ENCODE results near the gene PRRC2B. TPM values are rescaled to one million over a fixed set of nuclear protein-coding genes. Genes with fewer than 3 reads are reported as not detected.
"Not testable (repeated sequence)": the region's sequence is repeated elsewhere in the genome, so short reads cannot be mapped to it uniquely, and the experiment has no call there.

PRRC2B gene
- total RNA-seq, 2 experiments from 2014 or later, result 157 to 171 TPM

DNA sequence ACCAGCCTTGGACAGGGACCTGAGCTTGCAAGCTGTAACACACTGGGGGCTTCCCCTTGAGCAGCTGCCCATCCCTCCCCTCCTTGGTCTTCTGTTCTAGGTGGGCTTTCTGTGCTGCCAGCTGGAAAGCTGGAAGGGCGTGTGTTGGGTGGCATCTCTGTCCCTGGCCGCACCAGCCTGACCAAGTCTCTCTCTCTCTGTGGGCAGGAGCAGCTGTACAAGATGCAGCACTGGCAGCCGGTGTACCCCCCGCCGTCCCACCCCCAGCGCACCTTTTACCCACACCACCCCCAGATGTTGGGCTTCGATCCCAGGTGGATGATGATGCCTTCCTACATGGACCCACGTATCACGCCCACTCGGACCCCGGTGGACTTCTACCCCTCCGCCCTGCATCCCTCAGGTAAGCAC is 76.7 kb downstream of the PRRC2B start:
- intact Hi-C loops (cut with micrococcal nuclease), result no loop called here

DNA sequence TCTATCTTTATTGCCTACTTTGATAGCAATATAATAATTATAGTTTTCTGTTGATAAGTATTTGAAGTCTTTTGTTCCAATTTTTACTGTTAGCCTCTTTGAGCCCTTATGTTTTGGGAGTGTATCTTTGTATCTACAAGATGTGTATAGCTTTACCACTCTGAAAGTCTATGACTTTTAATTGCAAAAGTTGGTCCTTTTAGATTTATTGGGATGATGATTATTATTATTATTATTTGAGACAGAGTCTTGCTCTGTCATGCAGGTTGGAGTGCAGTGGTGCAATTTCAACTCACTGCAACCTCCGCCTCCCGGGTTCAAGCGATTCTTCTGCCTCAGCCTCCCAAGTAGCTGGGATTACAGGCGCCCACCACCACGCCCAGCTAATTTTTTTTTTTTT is 78.2 kb downstream of the PRRC2B start:
- H3K36me3 Mint-ChIP-seq (ENCODE audit: low read depth), result peaks cover 41% of the 10 kb centered on the region
- CTCF ChIA-PET; DNase-seq; intact Hi-C loops (cut with micrococcal nuclease); H3K4me1 Mint-ChIP-seq (ENCODE audit: low read depth); H3K27me3 Mint-ChIP-seq (ENCODE audit: low read depth); H3K4me3 Mint-ChIP-seq; H3K27ac Mint-ChIP-seq; H3K9me3 Mint-ChIP-seq: not testable (repeated sequence)

More for the DNA sequence above, 76.7 kb downstream of the PRRC2B start:
- Mint-ChIP-seq H3K36me3 (ENCODE audit: low read depth) (peaks cover 45% of the 10 kb centered on the region), H3K27me3 (ENCODE audit: low read depth) (no peaks in the 10 kb centered on the region), H3K9me3 (no peaks in the 10 kb centered on the region), H3K27ac (no peak overlapping the region), H3K4me1 (ENCODE audit: low read depth) (no peaks in the 10 kb centered on the region), H3K4me3 (no peak overlapping the region)
- no peak for DNase-seq
- CTCF ChIA-PET, result no interaction called here

DNA sequence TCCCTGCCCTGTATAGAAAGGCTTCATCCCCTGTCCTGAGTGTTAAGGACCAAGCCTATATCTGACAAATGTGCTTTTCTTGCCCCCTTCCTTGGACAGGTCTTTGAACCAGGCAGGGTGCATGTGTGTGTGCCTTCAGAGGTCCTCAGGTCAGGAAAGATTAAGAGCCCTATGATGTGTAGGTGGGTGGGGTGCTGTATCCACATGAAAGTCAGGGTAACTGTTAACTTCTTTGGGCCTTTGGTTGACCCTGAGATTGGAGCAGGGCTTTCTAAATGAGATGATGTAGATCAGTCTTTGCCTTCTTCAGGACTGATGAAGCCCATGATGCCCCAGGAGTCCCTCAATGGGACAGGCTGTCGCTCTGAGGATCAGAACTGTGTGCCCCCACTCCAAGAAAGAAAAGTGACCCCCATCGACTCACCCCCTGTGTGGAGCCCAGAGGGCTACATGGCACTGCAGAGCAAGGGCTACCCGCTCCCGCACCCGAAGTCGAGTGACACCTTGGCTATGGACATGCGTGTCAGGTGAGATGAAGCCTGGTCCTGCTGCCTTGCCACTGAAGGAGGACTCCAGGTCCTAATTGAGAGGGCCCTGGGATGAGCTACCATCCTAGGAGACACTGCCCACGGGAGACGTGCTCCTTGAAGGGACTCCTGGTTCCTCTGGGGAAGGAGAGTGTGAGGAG is 79.5 kb downstream of the PRRC2B start:
- H3K4me3 Mint-ChIP-seq, result no peak overlapping the region
- intact Hi-C loops (cut with micrococcal nuclease), result no loop called here
- H3K4me1 Mint-ChIP-seq (ENCODE audit: low read depth), result no peaks in the 10 kb centered on the region
- peaks cover 34% of the 10 kb centered on the region for H3K36me3 Mint-ChIP-seq (ENCODE audit: low read depth)
- H3K27ac Mint-ChIP-seq, result no peak overlapping the region
- no peak for DNase-seq
- CTCF ChIA-PET, result interaction anchor here (1.3 kb wide), 1 partner anchor 123 kb away, joined by 5 read pairs; no protein-coding TSS in a partner anchor
- H3K27me3 Mint-ChIP-seq (ENCODE audit: low read depth), result no peaks in the 10 kb centered on the region
- no peaks in the 10 kb centered on the region for H3K9me3 Mint-ChIP-seq

GRCh38 chr9:131473891-131474290 is 80.0 kb downstream of the PRRC2B start:
- H3K9me3 Mint-ChIP-seq, result no peaks in the 10 kb centered on the region
- peaks cover 37% of the 10 kb centered on the region for H3K36me3 Mint-ChIP-seq (ENCODE audit: low read depth)
- intact Hi-C loops (cut with micrococcal nuclease), result no loop called here
- no peak overlapping the region for H3K27ac Mint-ChIP-seq
- H3K4me1 Mint-ChIP-seq (ENCODE audit: low read depth), result no peaks in the 10 kb centered on the region
- CTCF ChIA-PET, result interaction anchor here (1.3 kb wide), 1 partner anchor 124 kb away, joined by 5 read pairs; no protein-coding TSS in a partner anchor
- H3K27me3 Mint-ChIP-seq (ENCODE audit: low read depth), result no peaks in the 10 kb centered on the region
- H3K4me3 Mint-ChIP-seq, result no peak overlapping the region
- DNase-seq, result no peak

DNA sequence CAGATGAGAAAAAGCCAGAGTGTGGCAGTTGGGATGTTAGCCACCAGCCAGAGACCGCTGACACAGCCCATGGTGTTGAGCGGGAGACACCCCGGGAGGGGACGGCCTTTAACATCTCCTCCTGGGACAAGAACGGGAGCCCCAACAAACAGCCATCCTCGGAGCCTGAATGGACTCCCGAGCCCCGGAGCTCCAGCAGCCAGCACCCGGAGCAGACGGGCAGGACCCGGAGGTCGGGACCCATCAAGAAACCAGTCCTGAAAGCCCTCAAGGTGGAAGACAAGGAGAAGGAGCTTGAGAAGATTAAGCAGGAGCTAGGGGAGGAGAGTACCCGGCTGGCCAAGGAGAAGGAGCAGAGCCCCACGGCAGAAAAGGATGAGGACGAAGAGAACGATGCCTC is 80.8 kb downstream of the PRRC2B start:
- peaks cover 2% of the 10 kb centered on the region for H3K4me1 Mint-ChIP-seq (ENCODE audit: low read depth)
- H3K4me3 Mint-ChIP-seq, result no peak overlapping the region
- H3K36me3 Mint-ChIP-seq (ENCODE audit: low read depth), result peaks cover 39% of the 10 kb centered on the region
- no peaks in the 10 kb centered on the region for H3K27me3 Mint-ChIP-seq (ENCODE audit: low read depth)
- no peaks in the 10 kb centered on the region for H3K9me3 Mint-ChIP-seq
- intact Hi-C loops (cut with micrococcal nuclease), result no loop called here
- DNase-seq, result no peak
- CTCF ChIA-PET, result interaction anchor here (1.3 kb wide), 1 partner anchor 125 kb away, joined by 5 read pairs; no protein-coding TSS in a partner anchor
- no peak overlapping the region for H3K27ac Mint-ChIP-seq

- no peak for DNase-seq
- intact Hi-C loops (cut with micrococcal nuclease), result no loop called here
- H3K27ac Mint-ChIP-seq, result no peak overlapping the region
- CTCF ChIA-PET, result no interaction called here
- no peaks in the 10 kb centered on the region for H3K9me3 Mint-ChIP-seq
- H3K4me3 Mint-ChIP-seq, result no peak overlapping the region
- H3K27me3 Mint-ChIP-seq (ENCODE audit: low read depth), result no peaks in the 10 kb centered on the region
- peaks cover 7% of the 10 kb centered on the region for H3K4me1 Mint-ChIP-seq (ENCODE audit: low read depth)
- peaks cover 35% of the 10 kb centered on the region for H3K36me3 Mint-ChIP-seq (ENCODE audit: low read depth)
Observed at GRCh38 chr9:131475111-131475955, 81.4 kb downstream of the PRRC2B start.

GRCh38 chr9:131475956-131476776 is 82.3 kb downstream of the PRRC2B start:
- H3K9me3 Mint-ChIP-seq, result no peaks in the 10 kb centered on the region
- intact Hi-C loops (cut with micrococcal nuclease), result no loop called here
- no peak overlapping the region for H3K4me3 Mint-ChIP-seq
- H3K4me1 Mint-ChIP-seq (ENCODE audit: low read depth), result peaks cover 7% of the 10 kb centered on the region
- no peak for DNase-seq
- H3K27ac Mint-ChIP-seq, result no peak overlapping the region
- CTCF ChIA-PET, result interaction anchor here (0.7 kb wide), 1 partner anchor 126 kb away, joined by 3 read pairs; no protein-coding TSS in a partner anchor
- no peaks in the 10 kb centered on the region for H3K27me3 Mint-ChIP-seq (ENCODE audit: low read depth)
- H3K36me3 Mint-ChIP-seq (ENCODE audit: low read depth), result peaks cover 29% of the 10 kb centered on the region

DNA sequence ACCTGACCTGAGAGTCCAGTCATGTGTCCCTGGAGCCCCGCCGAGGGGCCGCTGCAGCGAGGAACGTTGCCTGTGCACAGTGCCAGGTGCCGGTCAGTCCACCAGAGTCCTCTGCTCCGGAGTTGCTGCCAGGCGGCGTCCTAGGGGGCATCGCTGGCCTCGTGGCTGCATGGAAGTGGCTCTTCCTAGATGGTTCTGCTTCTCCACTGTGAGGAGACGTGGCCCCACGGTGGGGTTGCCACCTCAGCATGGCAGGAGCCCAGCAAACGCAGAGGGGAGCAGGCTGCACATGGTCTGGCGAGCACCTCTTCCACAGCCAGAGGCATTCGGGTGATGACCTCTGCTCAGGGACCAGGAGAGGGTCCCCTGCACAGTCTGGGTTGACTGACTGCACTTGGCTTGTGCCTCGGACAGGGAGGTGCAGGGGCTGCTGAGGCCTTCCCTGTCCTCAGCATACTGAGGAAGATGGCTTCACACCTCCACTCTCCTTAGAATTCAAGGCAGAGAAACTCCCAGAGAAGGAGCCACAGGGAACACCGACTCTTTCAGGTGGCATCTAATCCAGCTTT is 83.0 kb downstream of the PRRC2B start:
- Mint-ChIP-seq H3K27ac (no peak overlapping the region), H3K4me3 (no peak overlapping the region), H3K9me3 (no peaks in the 10 kb centered on the region), H3K4me1 (ENCODE audit: low read depth) (peaks cover 7% of the 10 kb centered on the region), H3K36me3 (ENCODE audit: low read depth) (peaks cover 30% of the 10 kb centered on the region), H3K27me3 (ENCODE audit: low read depth) (no peaks in the 10 kb centered on the region)
- DNase-seq, result no peak
- CTCF ChIA-PET, result interaction anchor here (0.7 to 1.2 kb wide), 2 partner anchors 10 to 127 kb away, joined by 3 to 5 read pairs; no protein-coding TSS in a partner anchor
- intact Hi-C loops (cut with micrococcal nuclease), result no loop called here

- Mint-ChIP-seq H3K9me3 (no peaks in the 10 kb centered on the region), H3K4me3 (no peak overlapping the region), H3K4me1 (ENCODE audit: low read depth) (peaks cover 7% of the 10 kb centered on the region), H3K27ac (peak overlapping the region; percentile 15), H3K36me3 (ENCODE audit: low read depth) (peaks cover 35% of the 10 kb centered on the region), H3K27me3 (ENCODE audit: low read depth) (no peaks in the 10 kb centered on the region)
- intact Hi-C loops (cut with micrococcal nuclease), result no loop called here
- no peak for DNase-seq
- CTCF ChIA-PET, result interaction anchor here (0.6 to 1.2 kb wide), 5 partner anchors 10 to 73 kb away, joined by 3 to 6 read pairs (median 3); no protein-coding TSS in a partner anchor
Observed at GRCh38 chr9:131477367-131477766, 83.5 kb downstream of the PRRC2B start.

DNA sequence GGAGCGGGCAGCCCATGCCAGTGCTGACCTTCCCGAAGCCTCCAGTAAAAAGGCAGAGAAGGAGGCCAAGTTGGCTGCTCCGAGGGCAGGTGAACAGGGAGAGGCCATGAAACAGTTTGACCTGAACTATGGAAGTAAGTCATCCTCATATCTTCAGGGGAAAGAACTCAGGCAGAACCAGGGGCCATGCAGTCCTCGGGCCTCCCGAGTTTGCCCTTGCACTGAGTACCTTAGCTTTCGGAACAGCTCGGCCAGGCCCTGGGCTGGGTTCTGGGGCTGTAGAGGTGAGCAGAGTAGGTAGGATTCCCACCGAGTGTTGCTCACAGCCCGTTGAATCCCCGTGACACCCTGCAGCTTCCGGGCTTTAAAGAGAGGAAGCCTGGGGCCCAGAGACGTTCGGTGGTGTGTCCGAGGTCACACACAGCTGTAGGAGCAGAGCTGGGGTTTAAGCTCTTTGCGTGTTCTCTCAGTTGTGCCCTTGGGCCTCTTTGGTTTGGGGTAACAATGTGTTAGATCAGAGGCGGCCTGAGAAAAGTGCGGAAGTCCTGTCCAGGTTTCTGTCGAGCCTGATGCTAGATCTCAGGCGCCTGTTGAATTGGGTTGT is 84.0 kb downstream of the PRRC2B start:
- Mint-ChIP-seq H3K36me3 (ENCODE audit: low read depth) (peaks cover 39% of the 10 kb centered on the region), H3K4me1 (ENCODE audit: low read depth) (peaks cover 7% of the 10 kb centered on the region)
- CTCF ChIA-PET, result interaction anchor here (0.5 to 1.7 kb wide), 10 partner anchors 9 to 488 kb away, joined by 3 to 6 read pairs (median 4); no protein-coding TSS in a partner anchor

GRCh38 chr9:131478421-131478868 is 84.6 kb downstream of the PRRC2B start:
- intact Hi-C loops (cut with micrococcal nuclease), result loop anchor here (1.0 to 2.0 kb wide), 2 partner anchors 86 to 128 kb away; no protein-coding TSS in a partner anchor
- Mint-ChIP-seq H3K36me3 (ENCODE audit: low read depth) (peaks cover 38% of the 10 kb centered on the region), H3K9me3 (no peaks in the 10 kb centered on the region), H3K27ac (no peak overlapping the region), H3K4me3 (no peak overlapping the region), H3K4me1 (ENCODE audit: low read depth) (peaks cover 7% of the 10 kb centered on the region), H3K27me3 (ENCODE audit: low read depth) (no peaks in the 10 kb centered on the region)
- DNase-seq, result peak; percentile 66
- CTCF ChIA-PET, result interaction anchor here (0.5 to 1.7 kb wide), 8 partner anchors 9 to 488 kb away, joined by 3 to 6 read pairs (median 4); no protein-coding TSS in a partner anchor

More for the DNA sequence above, 84.0 kb downstream of the PRRC2B start:
- no peaks in the 10 kb centered on the region for H3K9me3 Mint-ChIP-seq
- no peaks in the 10 kb centered on the region for H3K27me3 Mint-ChIP-seq (ENCODE audit: low read depth)
- no peak for DNase-seq
- H3K4me3 Mint-ChIP-seq, result no peak overlapping the region
- intact Hi-C loops (cut with micrococcal nuclease), result loop anchor here (1.0 to 2.0 kb wide), 2 partner anchors 85 to 128 kb away; no protein-coding TSS in a partner anchor
- H3K27ac Mint-ChIP-seq, result no peak overlapping the region

All from activated naive CD4-positive, alpha-beta T cell treated with anti-CD3 and anti-CD28 coated beads for 36 hours (primary cell).